CD8-positive, alpha-beta memory T cell (primary cell): ENCODE data around the gene FAM53C. TPM values are rescaled to one million over a fixed set of nuclear protein-coding genes. Genes with fewer than 3 reads are reported as not detected.

Source experiments
- CTCF ChIA-PET: fragments of 350-600 bp; sonication (Branson Sonifier 250); formaldehyde crosslinking; loops from one replicate; lab custom pipeline; 2021; ENCODE audit warnings: antibody characterized with exemption; lab: Charles Lee
- POLR2A ChIA-PET: fragments of 350-600 bp; sonication (Branson Sonifier 250); formaldehyde crosslinking; loops from one replicate; lab custom pipeline; 2021; ENCODE audit warnings: antibody characterized with exemption; lab: Charles Lee
- DNase-seq, 5 donors: peaks; one replicate each; pipeline versions ENCODE4 v3.0.0 to v3.0.0-alpha.2; 2020 to 2022; ENCODE audit warnings: mixed read lengths in 1 of 5
- H3K27ac ChIP-seq: one replicate; pipeline ENCODE4 v1.7.0; 2013; ENCODE audit warnings: low read depth, mild to moderate bottlenecking, low read length, moderate library complexity
- H3K27me3 ChIP-seq: 2 replicates; pipeline ENCODE4 v1.7.0; 2013; ENCODE audit warnings: low read length, mild to moderate bottlenecking; ENCODE audit not compliant: insufficient read depth, poor library complexity, severe bottlenecking
- H3K36me3 ChIP-seq: 2 replicates; pipeline ENCODE4 v1.7.0; 2013; ENCODE audit warnings: mild to moderate bottlenecking, low read length, moderate library complexity; ENCODE audit not compliant: insufficient read depth
- H3K4me1 ChIP-seq: 2 replicates; pipeline ENCODE4 v1.7.0; 2013; ENCODE audit warnings: mild to moderate bottlenecking, low read length, moderate library complexity; ENCODE audit not compliant: insufficient read depth
- H3K4me3 ChIP-seq: 2 replicates; pipeline ENCODE4 v1.7.0; 2013; ENCODE audit warnings: mild to moderate bottlenecking, low read length
- H3K9me3 ChIP-seq: 2 replicates; pipeline ENCODE4 v1.7.0; 2013; ENCODE audit warnings: mild to moderate bottlenecking, low read length
- H3K27ac Mint-ChIP-seq, 8 donors: one replicate each; pipeline ENCODE4 v1.8.0; 2020 to 2021; ENCODE audit warnings: mixed read lengths in 8 of 8, mild to moderate bottlenecking in 6 of 8, inconsistent platforms in 3 of 8, moderate library complexity in 3 of 8
- H3K27me3 Mint-ChIP-seq, 2 donors: one replicate each; pipeline ENCODE4 v1.8.0; 2020 to 2021; ENCODE audit warnings: mixed read lengths in 2 of 2, mild to moderate bottlenecking in 1 of 2, moderate library complexity in 1 of 2
- H3K36me3 Mint-ChIP-seq, 3 donors: one replicate each; pipeline ENCODE4 v1.8.0; 2020 to 2021; ENCODE audit warnings: mixed read lengths in 3 of 3, inconsistent platforms in 1 of 3, mild to moderate bottlenecking in 1 of 3
- H3K4me1 Mint-ChIP-seq, 3 donors: one replicate each; pipeline ENCODE4 v1.8.0; 2020 to 2021; ENCODE audit warnings: mixed read lengths in 3 of 3, inconsistent platforms in 1 of 3, mild to moderate bottlenecking in 1 of 3
- H3K4me3 Mint-ChIP-seq, 7 donors: one replicate each; pipeline ENCODE4 v1.8.0; 2020 to 2021; ENCODE audit warnings: mixed read lengths in 7 of 7, mild to moderate bottlenecking in 6 of 7, moderate library complexity in 4 of 7, inconsistent platforms in 2 of 7
- H3K9me3 Mint-ChIP-seq, 5 donors: one replicate each; pipeline ENCODE4 v1.8.0; 2020 to 2022; ENCODE audit warnings: mixed read lengths in 5 of 5, mild to moderate bottlenecking in 3 of 5, moderate library complexity in 2 of 5, inconsistent platforms in 1 of 5
- polyA plus RNA-seq: library from polyadenylated mRNA; unstranded; fragments of 300-500 nt; fragmentation: Illumina TruSeq; gene quantifications from one replicate; pipeline ENCODE4 v1.2.3, GENCODE V29; 2021
- total RNA-seq, 2 experiments: library from RNA; stranded (reverse); gene quantifications; one replicate each; pipeline ENCODE4 v1.2.3, GENCODE V29; 2021

The FAM53C gene
- total and polyA plus RNA-seq, 3 experiments from 2014 or later: 20.6 to 32.2 (median 29.5) TPM

DNA sequence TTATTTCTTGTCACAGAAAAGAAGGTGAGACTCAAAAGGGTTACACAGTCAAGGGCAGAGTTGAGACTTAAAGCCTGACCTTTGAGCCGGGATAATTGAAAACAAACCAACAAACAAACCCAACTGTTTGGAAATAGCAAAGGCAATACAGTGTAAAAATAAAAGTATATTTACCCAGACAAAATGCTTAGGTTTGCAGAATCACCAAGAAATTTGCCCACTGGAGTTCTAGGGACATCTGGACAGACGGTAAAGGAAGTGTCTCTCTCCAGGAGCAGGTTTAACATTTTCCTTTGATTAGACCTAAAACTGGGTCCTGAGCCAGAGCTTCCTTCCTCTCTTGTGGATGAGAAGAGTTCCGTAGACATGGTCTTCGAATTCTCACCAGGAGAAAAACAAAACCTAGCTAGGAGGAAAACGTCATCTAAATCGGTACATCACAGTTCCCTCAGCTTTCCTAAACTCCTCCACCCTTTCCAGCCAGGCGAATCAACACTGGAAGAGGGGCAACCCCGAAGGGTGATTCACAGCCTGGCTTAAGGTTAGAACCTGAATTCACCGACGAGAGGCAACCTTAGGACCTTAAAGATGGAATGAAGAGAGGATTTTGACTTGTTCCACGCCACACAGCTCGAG is 7.1 kb upstream of the FAM53C start:
- ChIA-PET POLR2A (interaction anchor here (0.7 to 1.9 kb wide), 4 partner anchors 22 to 133 kb away, joined by 3 to 25 read pairs (median 4); partner anchors contain the start of gene KDM3B), CTCF (interaction anchor here (1.3 to 14.3 kb wide), 2 partner anchors 20 to 98 kb away, joined by 3 to 266 read pairs; partner anchors contain the start of gene KDM3B)
- no peaks in the 10 kb centered on the region for H3K9me3 Mint-ChIP-seq

GRCh38 chr5:138331449-138332368 is 6.4 kb upstream of the FAM53C start, which contains the start of gene CDC25C:
CDC25C (minus strand) TSS chr5:138331804; CDS start chr5:138331180, 624 bp downstream.
- Mint-ChIP-seq H3K27ac (peak within 1 kb of the TSS; percentile 21 to 82 (median 58)), H3K27me3 (no peaks in the 10 kb centered on the region), H3K4me1 (peaks cover 12 to 19% (median 18%) of the 10 kb centered on the region in 3 donors), H3K9me3 (no peaks in the 10 kb centered on the region), H3K4me3 (peak within 1 kb of the TSS; percentile 79 to 91 (median 86)), H3K36me3 (peaks cover 0 to 2% (median 0%) of the 10 kb centered on the region in 3 donors)
- no peaks in the 10 kb centered on the region for H3K9me3 ChIP-seq
- ChIA-PET POLR2A (interaction anchor here (0.7 to 1.9 kb wide), 4 partner anchors 21 to 132 kb away, joined by 3 to 25 read pairs (median 4); partner anchors contain the start of gene KDM3B), CTCF (interaction anchor here (1.3 to 14.3 kb wide), 2 partner anchors 19 to 98 kb away, joined by 3 to 266 read pairs; partner anchors contain the start of gene KDM3B)
- H3K36me3 ChIP-seq: no peaks in the 10 kb centered on the region
- H3K27ac ChIP-seq: peak within 1 kb of the TSS; percentile 45
- DNase-seq: peak; percentile 96 to 98 (median 96)
- peak within 1 kb of the TSS; percentile 79 for H3K4me3 ChIP-seq
- H3K4me1 ChIP-seq: peaks cover 9% of the 10 kb centered on the region
- no peaks in the 10 kb centered on the region for H3K27me3 ChIP-seq

More for the DNA sequence above, 7.1 kb upstream of the FAM53C start:
- peak overlapping the region; percentile 79 to 91 (median 86) for H3K4me3 Mint-ChIP-seq
- peaks cover 12 to 19% (median 18%) of the 10 kb centered on the region in 3 donors for H3K4me1 Mint-ChIP-seq
- peak overlapping the region; percentile 45 for H3K27ac ChIP-seq
- no peaks in the 10 kb centered on the region for H3K9me3 ChIP-seq
- H3K4me3 ChIP-seq: peak overlapping the region; percentile 69
- H3K36me3 ChIP-seq: no peaks in the 10 kb centered on the region
- H3K36me3 Mint-ChIP-seq: peaks cover 0 to 2% (median 0%) of the 10 kb centered on the region in 3 donors
- no peaks in the 10 kb centered on the region for H3K27me3 Mint-ChIP-seq
- no peaks in the 10 kb centered on the region for H3K27me3 ChIP-seq
- peaks cover 6% of the 10 kb centered on the region for H3K4me1 ChIP-seq
- H3K27ac Mint-ChIP-seq: peak overlapping the region in 3 of 8 donors; percentile 54 to 70 (median 57)
- no peak for DNase-seq

DNA sequence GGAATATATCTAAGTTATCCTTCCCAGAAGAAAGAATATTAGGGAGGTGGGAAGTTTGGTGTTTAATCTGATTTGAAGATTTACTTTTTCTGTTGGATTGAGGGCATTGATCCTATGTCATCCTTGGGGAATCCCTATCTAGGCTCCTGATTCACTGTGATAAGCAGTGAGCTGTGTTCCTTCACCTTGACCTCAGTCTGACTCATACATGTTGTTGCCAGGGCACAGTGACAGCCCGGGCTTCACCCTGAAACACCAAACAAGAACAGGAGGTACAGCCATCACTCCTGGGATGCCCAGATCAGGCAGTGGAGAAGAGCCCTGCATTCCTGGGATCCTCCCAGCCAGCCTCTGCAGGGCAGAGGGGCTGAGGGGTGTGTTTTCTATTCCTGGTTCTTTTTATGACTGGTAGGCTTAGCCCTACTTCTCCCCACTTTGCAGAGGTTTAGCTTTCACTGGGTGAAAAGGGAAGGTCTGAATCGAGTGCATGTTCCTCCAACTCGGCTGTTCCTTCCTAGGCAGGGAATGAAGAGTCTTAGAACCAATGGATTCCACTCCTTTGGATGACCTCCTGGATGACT is 3.1 kb upstream of the FAM53C start:
- Mint-ChIP-seq H3K4me3 (peak overlapping the region in 3 of 7 donors; percentile 29 to 71 (median 66)), H3K27ac (peak overlapping the region in 2 of 8 donors; percentile 17 to 33), H3K36me3 (peaks cover 0 to 10% (median 0%) of the 10 kb centered on the region in 3 donors), H3K4me1 (peaks cover 32 to 41% (median 41%) of the 10 kb centered on the region in 3 donors), H3K9me3 (no peaks in the 10 kb centered on the region), H3K27me3 (peaks cover 0 to 2% of the 10 kb centered on the region in 2 donors)
- H3K27ac ChIP-seq: no peak overlapping the region
- peaks cover 32% of the 10 kb centered on the region for H3K4me1 ChIP-seq
- H3K4me3 ChIP-seq: no peak overlapping the region
- CTCF ChIA-PET: interaction anchor here (14.3 kb wide), 1 partner anchor 16 kb away, joined by 266 read pairs; the partner anchor contains the start of gene KDM3B
- no peak for DNase-seq
- H3K36me3 ChIP-seq: no peaks in the 10 kb centered on the region
- H3K9me3 ChIP-seq: no peaks in the 10 kb centered on the region
- no peaks in the 10 kb centered on the region for H3K27me3 ChIP-seq
- POLR2A ChIA-PET: interaction anchor here (0.6 to 7.4 kb wide), 3 partner anchors 8 to 60 kb away, joined by 3 to 120 read pairs (median 4); partner anchors contain the start of gene KDM3B

GRCh38 chr5:138336952-138337684 is 948 bp upstream of the FAM53C start:
- POLR2A ChIA-PET: interaction anchor here (1.4 to 7.4 kb wide), 3 partner anchors 15 to 206 kb away, joined by 3 to 120 read pairs (median 8); partner anchors contain the start of genes EGR1, ETF1 and KDM3B
- H3K36me3 ChIP-seq: peaks cover 8% of the 10 kb centered on the region
- H3K4me3 ChIP-seq: peak overlapping the region; percentile 70
- H3K9me3 ChIP-seq: no peaks in the 10 kb centered on the region
- peaks cover 31% of the 10 kb centered on the region for H3K4me1 ChIP-seq
- Mint-ChIP-seq H3K36me3 (peaks cover 0 to 22% (median 2%) of the 10 kb centered on the region in 3 donors), H3K27ac (peak overlapping the region; percentile 95 to 100 (median 99)), H3K4me1 (peaks cover 38 to 44% (median 43%) of the 10 kb centered on the region in 3 donors), H3K4me3 (peak overlapping the region; percentile 88 to 99 (median 94)), H3K27me3 (peaks cover 0 to 2% of the 10 kb centered on the region in 2 donors), H3K9me3 (no peaks in the 10 kb centered on the region)
- H3K27ac ChIP-seq: peak overlapping the region; percentile 85
- CTCF ChIA-PET: interaction anchor here (14.3 kb wide), 1 partner anchor 14 kb away, joined by 266 read pairs; the partner anchor contains the start of gene KDM3B
- H3K27me3 ChIP-seq: no peaks in the 10 kb centered on the region
- peak in 3 of 5 donors; percentile 63 to 85 (median 68) for DNase-seq

- peaks cover 8% of the 10 kb centered on the region for H3K36me3 ChIP-seq
- H3K4me1 ChIP-seq: peaks cover 31% of the 10 kb centered on the region
- H3K27me3 Mint-ChIP-seq: peaks cover 0 to 2% of the 10 kb centered on the region in 2 donors
- DNase-seq: peak in 1 of 5 donors; percentile 29
- peak overlapping the region; percentile 70 for H3K4me3 ChIP-seq
- peak overlapping the region; percentile 85 for H3K27ac ChIP-seq
- ChIA-PET POLR2A (interaction anchor here (0.6 to 7.4 kb wide), 5 partner anchors 14 to 205 kb away, joined by 3 to 120 read pairs (median 4); partner anchors contain the start of genes EGR1, ETF1, KDM3B and REEP2), CTCF (interaction anchor here (1.4 to 14.3 kb wide), 2 partner anchors 12 to 127 kb away, joined by 4 to 266 read pairs; partner anchors contain the start of genes EGR1 and KDM3B)
- peak overlapping the region; percentile 87 to 97 (median 91) for H3K27ac Mint-ChIP-seq
- H3K36me3 Mint-ChIP-seq: peaks cover 0 to 28% (median 2%) of the 10 kb centered on the region in 3 donors
- no peaks in the 10 kb centered on the region for H3K9me3 ChIP-seq
- no peaks in the 10 kb centered on the region for H3K27me3 ChIP-seq
- peaks cover 37 to 42% (median 41%) of the 10 kb centered on the region in 3 donors for H3K4me1 Mint-ChIP-seq
- no peaks in the 10 kb centered on the region for H3K9me3 Mint-ChIP-seq
- H3K4me3 Mint-ChIP-seq: peak overlapping the region; percentile 90 to 99 (median 91)
Observed at GRCh38 chr5:138338411-138339090, 485 bp downstream of the FAM53C start.

GRCh38 chr5:138339091-138339456 is 1.0 kb downstream of the FAM53C start:
- Histone ChIP-seq H3K36me3 (peaks cover 8% of the 10 kb centered on the region), H3K4me1 (peaks cover 31% of the 10 kb centered on the region), H3K27me3 (no peaks in the 10 kb centered on the region), H3K27ac (peak overlapping the region; percentile 85), H3K9me3 (no peaks in the 10 kb centered on the region), H3K4me3 (peak overlapping the region; percentile 70)
- ChIA-PET POLR2A (interaction anchor here (0.8 to 7.4 kb wide), 2 partner anchors 13 to 204 kb away, joined by 3 to 120 read pairs; partner anchors contain the start of genes ETF1 and KDM3B), CTCF (interaction anchor here (1.4 to 14.3 kb wide), 2 partner anchors 12 to 126 kb away, joined by 4 to 266 read pairs; partner anchors contain the start of genes EGR1 and KDM3B)
- peaks cover 0 to 32% (median 2%) of the 10 kb centered on the region in 3 donors for H3K36me3 Mint-ChIP-seq
- peaks cover 0 to 2% of the 10 kb centered on the region in 2 donors for H3K27me3 Mint-ChIP-seq
- peak in 1 of 5 donors; percentile 21 for DNase-seq
- H3K27ac Mint-ChIP-seq: peak overlapping the region; percentile 87 to 97 (median 90)
- no peaks in the 10 kb centered on the region for H3K9me3 Mint-ChIP-seq
- H3K4me3 Mint-ChIP-seq: peak overlapping the region; percentile 90 to 95 (median 91)
- peaks cover 37 to 42% (median 41%) of the 10 kb centered on the region in 3 donors for H3K4me1 Mint-ChIP-seq
